Gastrocnemius medialis (tissue), 4 donors: ENCODE data around the gene BATF2. TPM values are rescaled to one million over a fixed set of nuclear protein-coding genes. Genes with fewer than 3 reads are reported as not detected.

ENCODE experiments used
- ATAC-seq, 2 donors: fragments of 150-250 bp; one replicate each; pipeline ENCODE4 v1.9.1; 2016
- DNase-seq, 2 donors: peaks; one replicate each; pipeline ENCODE4 v3.0.0-alpha.2; 2019
- H3K27ac ChIP-seq, 4 donors: fragments of 200-600 bp; sonication (generic); 1 replicate in 1 of 4; 2 replicates in 3 of 4; pipeline ENCODE4 v1.5.1; 2016 to 2018; ENCODE audit warnings: mild to moderate bottlenecking in 2 of 4, moderate library complexity in 1 of 4
- H3K27me3 ChIP-seq, 3 donors: fragments of 200-600 bp; sonication (generic) in 2 of 3; 1 replicate in 1 of 3; 2 replicates in 2 of 3; pipeline versions ENCODE4 v1.5.1 to v1.6.0; 2016 to 2019; ENCODE audit warnings: mild to moderate bottlenecking in 1 of 3, moderate library complexity in 1 of 3
- H3K36me3 ChIP-seq, 2 donors: fragments of 200-600 bp; sonication (generic) in 1 of 2; one replicate each; pipeline ENCODE4 v1.5.1; 2017 to 2018
- H3K4me1 ChIP-seq, 2 donors: fragments of 200-600 bp; sonication (generic) in 1 of 2; one replicate each; pipeline ENCODE4 v1.5.1; 2016 to 2017; ENCODE audit warnings: mild to moderate bottlenecking in 2 of 2
- H3K4me3 ChIP-seq, 4 donors: fragments of 200-600 bp; sonication (generic) in 3 of 4; 1 replicate in 1 of 4; 2 replicates in 3 of 4; pipeline ENCODE4 v1.5.1; 2016 to 2019; ENCODE audit warnings: mild to moderate bottlenecking in 2 of 4
- H3K9me3 ChIP-seq, 3 donors: fragments of 200-600 bp; sonication (generic) in 2 of 3; 1 replicate in 1 of 3; 2 replicates in 2 of 3; pipeline ENCODE4 v1.5.1; 2016 to 2019
- CTCF ChIP-seq, 5 experiments: fragments of 450-650 bp in 3 of 5; fragments of 200-600 bp in 2 of 5; sonication (generic) in 2 of 5; IDR thresholded peaks in 4 of 5; conservative IDR thresholded peaks in 1 of 5; 1 replicate in 4 of 5; 2 replicates in 1 of 5; pipeline ENCODE4 v1.5.1; 2016 to 2019; ENCODE audit warnings: antibody characterized with exemption in 5 of 5, mild to moderate bottlenecking in 3 of 5, moderate library complexity in 3 of 5
- POLR2A ChIP-seq, 2 donors: fragments of 450-650 bp; IDR thresholded peaks; one replicate each; pipeline ENCODE4 v1.6.1; 2017; ENCODE audit warnings: antibody characterized with exemption in 2 of 2, mild to moderate bottlenecking in 2 of 2, moderate library complexity in 2 of 2
- in situ Hi-C, 4 donors: fragments of 200-750 bp; cut with MboI; loops; one replicate each; pipeline versions ENCODE4 v1.15.0 to v1.8.0; 2017; ENCODE audit warnings: low sequenced_read_pairs in 4 of 4
- intact Hi-C: fragments of 100-400 bp; cut with DNase I; formaldehyde crosslinking; loops from one replicate; pipeline ENCODE4 v1.15.1; 2023; ENCODE audit warnings: low total_unique reads
- total RNA-seq, 4 donors: library from RNA; depleted of rRNA; stranded (reverse); fragments of >200 nt; gene quantifications; one replicate each; pipeline versions ENCODE4 v1.1.0 to v1.2.3, GENCODE V29; 2016

BATF2 gene
- total RNA-seq, 4 donors from 2014 or later, result 0.97 to 3.3 (median 2.3) TPM

GRCh38 chr11:65042891-65043290, 46.1 kb upstream of the BATF2 start:
- ATAC-seq (no peak), DNase-seq (no peak)
- Histone ChIP-seq H3K36me3 (peaks cover 0 to 16% of the 10 kb centered on the region in 2 donors), H3K4me1 (peaks cover 14 to 21% of the 10 kb centered on the region in 2 donors), H3K9me3 (no peaks in the 10 kb centered on the region), H3K27ac (no peak overlapping the region), H3K27me3 (no peaks in the 10 kb centered on the region), H3K4me3 (no peak overlapping the region)
- no peak for TF ChIP-seq CTCF (IDR thresholded peaks at IDR 0.05 in 4 of 5, conservative IDR thresholded peaks at IDR 0.05 in 1 of 5)
- no peak for TF ChIP-seq POLR2A (IDR thresholded peaks at IDR 0.05)
- in situ Hi-C loops, result no loop called here
- intact Hi-C loops, result loop anchor here (5.0 kb wide), 1 partner anchor 39 kb away; the partner anchor contains the start of genes CDCA5 and ZFPL1

GRCh38 chr11:65040847-65041622, 44.3 kb upstream of the BATF2 start, which contains the start of gene SAC3D1:
Gene SAC3D1 (plus strand): TSS chr11:65041210. CDS start chr11:65041293, 83 bp downstream.
- Histone ChIP-seq H3K27ac (peak within 1 kb of the TSS; percentile 87 to 98 (median 92)), H3K4me1 (peaks cover 14 to 21% of the 10 kb centered on the region in 2 donors), H3K36me3 (peaks cover 0 to 24% of the 10 kb centered on the region in 2 donors), H3K27me3 (no peaks in the 10 kb centered on the region), H3K9me3 (no peaks in the 10 kb centered on the region), H3K4me3 (peak within 1 kb of the TSS; percentile 56 to 94 (median 70))
- ATAC-seq (peak; percentile 96), DNase-seq (peak; percentile 73 to 89)
- intact Hi-C loops, result loop anchor here (1.0 to 5.0 kb wide), 3 partner anchors 14 to 41 kb away; partner anchors contain the start of genes ARL2, CDCA5, SNX15 and ZFPL1
- TF ChIP-seq POLR2A (IDR thresholded peaks at IDR 0.05) (peak; percentile 19 to 52), CTCF (IDR thresholded peaks at IDR 0.05 in 4 of 5, conservative IDR thresholded peaks at IDR 0.05 in 1 of 5) (no peak)
- in situ Hi-C loops, result no loop called here

GRCh38 chr11:65040520-65040846, 43.7 kb upstream of the BATF2 start:
- no peaks in the 10 kb centered on the region for H3K27me3 ChIP-seq
- H3K4me3 ChIP-seq, result peak overlapping the region; percentile 56 to 94 (median 70)
- intact Hi-C loops (loop anchor here (1.0 to 5.0 kb wide), 2 partner anchors 26 to 42 kb away; partner anchors contain the start of genes ARL2, CDCA5 and ZFPL1), in situ Hi-C loops (no loop called here)
- H3K36me3 ChIP-seq, result peaks cover 0 to 29% of the 10 kb centered on the region in 2 donors
- H3K4me1 ChIP-seq, result peaks cover 14 to 21% of the 10 kb centered on the region in 2 donors
- no peak for TF ChIP-seq CTCF (IDR thresholded peaks at IDR 0.05 in 4 of 5, conservative IDR thresholded peaks at IDR 0.05 in 1 of 5)
- TF ChIP-seq POLR2A (IDR thresholded peaks at IDR 0.05), result no peak
- no peaks in the 10 kb centered on the region for H3K9me3 ChIP-seq
- peak overlapping the region; percentile 87 to 98 (median 92) for H3K27ac ChIP-seq
- ATAC-seq, result peak in 1 of 2 donors; percentile 6
- DNase-seq, result no peak

GRCh38 chr11:65036931-65037330, 40.2 kb upstream of the BATF2 start:
- Histone ChIP-seq H3K27me3 (no peaks in the 10 kb centered on the region), H3K4me1 (peaks cover 9 to 10% of the 10 kb centered on the region in 2 donors), H3K36me3 (peaks cover 0 to 46% of the 10 kb centered on the region in 2 donors), H3K4me3 (no peak overlapping the region), H3K9me3 (no peaks in the 10 kb centered on the region), H3K27ac (no peak overlapping the region)
- TF ChIP-seq CTCF (IDR thresholded peaks at IDR 0.05 in 4 of 5, conservative IDR thresholded peaks at IDR 0.05 in 1 of 5) (no peak), POLR2A (IDR thresholded peaks at IDR 0.05) (no peak)
- intact Hi-C loops, result no loop called here
- in situ Hi-C loops, result no loop called here
- no peak for ATAC-seq
- no peak for DNase-seq
